HepG2 (cell line): ENCODE measurements around the gene ALG5. TPM values are rescaled to one million over a fixed set of nuclear protein-coding genes. Genes with fewer than 3 reads are reported as not detected.

ENCODE experiments used
- CCAR2 ChIP-seq: fragments of 200-400 bp; formaldehyde crosslinking; optimal IDR thresholded peaks from 2 replicates; pipeline ENCODE3; 2018; ENCODE audit warnings: low read depth, mild to moderate bottlenecking, low read length, moderate library complexity
- DPF2 ChIP-seq: sonication (generic); formaldehyde crosslinking; IDR thresholded peaks from 2 replicates; pipeline ENCODE4 v1.4.0; 2020; ENCODE audit warnings: mild to moderate bottlenecking, low read depth, missing genetic modification reagents, borderline replicate concordance
- GMEB1 ChIP-seq: sonication (generic); formaldehyde crosslinking; IDR thresholded peaks from 2 replicates; pipeline ENCODE4 v1.5.1; 2020; ENCODE audit warnings: missing genetic modification reagents, mild to moderate bottlenecking, borderline replicate concordance
- HMGXB4 ChIP-seq, 2 experiments: sonication (generic) in 1 of 2; formaldehyde crosslinking in 1 of 2; IDR thresholded peaks; 2 replicates each; pipeline versions ENCODE4 v1.4.0 to v1.6.1; 2018 to 2020; ENCODE audit warnings: missing genetic modification reagents in 2 of 2, borderline replicate concordance in 1 of 2, low read depth in 1 of 2, mild to moderate bottlenecking in 1 of 2, missing biosample characterization in 1 of 2
- HNRNPK ChIP-seq: fragments of 200-400 bp; formaldehyde crosslinking; IDR thresholded peaks from 2 replicates; pipeline ENCODE4 v1.6.1; 2018; ENCODE audit warnings: low read length, low read depth, moderate library complexity, mild to moderate bottlenecking; ENCODE audit not compliant: poor library complexity, severe bottlenecking
- PHF21A ChIP-seq: sonication (generic); formaldehyde crosslinking; IDR thresholded peaks from 2 replicates; pipeline ENCODE4 v1.5.0; 2020; ENCODE audit warnings: mild to moderate bottlenecking, missing genetic modification reagents
- POLR2AphosphoS5 ChIP-seq: IDR thresholded peaks from 2 replicates; pipeline ENCODE4 v1.6.1; 2012; ENCODE audit warnings: low read depth, low read length
- TARDBP ChIP-seq: sonication (generic); formaldehyde crosslinking; IDR thresholded peaks from 2 replicates; pipeline ENCODE4 v1.8.0; 2022; ENCODE audit warnings: mild to moderate bottlenecking, missing genetic modification reagents
- THAP9 ChIP-seq: sonication (generic); formaldehyde crosslinking; IDR thresholded peaks from 2 replicates; pipeline ENCODE4; 2020; ENCODE audit warnings: missing genetic modification reagents, mild to moderate bottlenecking, borderline replicate concordance
- USF2 ChIP-seq, 2 experiments: sonication (generic) in 1 of 2; formaldehyde crosslinking in 1 of 2; IDR thresholded peaks; 2 replicates each; pipeline versions ENCODE4 v1.5.1 to v1.6.1; 2011 to 2020; ENCODE audit warnings: borderline replicate concordance in 1 of 2, low read depth in 1 of 2, low read length in 1 of 2, mild to moderate bottlenecking in 1 of 2, missing genetic modification reagents in 1 of 2, moderate library complexity in 1 of 2
- XRCC5 ChIP-seq: fragments of 200-400 bp; formaldehyde crosslinking; optimal IDR thresholded peaks from 2 replicates; pipeline ENCODE3; 2017; ENCODE audit warnings: mild to moderate bottlenecking, low read length
- ZBTB14 ChIP-seq: sonication (generic); formaldehyde crosslinking; IDR thresholded peaks from 2 replicates; pipeline ENCODE4 v1.4.0; 2020; ENCODE audit warnings: missing genetic modification reagents
- ZBTB43 ChIP-seq: sonication (generic); formaldehyde crosslinking; conservative IDR thresholded peaks from 2 replicates; pipeline ENCODE4 v1.4.0; 2020; ENCODE audit warnings: missing genetic modification reagents
- ZBTB7B ChIP-seq: sonication (generic); formaldehyde crosslinking; IDR thresholded peaks from 2 replicates; pipeline ENCODE4 v1.4.0; 2020; ENCODE audit warnings: missing genetic modification reagents
- ZNF510 ChIP-seq: sonication (generic); formaldehyde crosslinking; IDR thresholded peaks from 2 replicates; pipeline ENCODE4 v1.4.0; 2020; ENCODE audit warnings: low read depth, mild to moderate bottlenecking, missing genetic modification reagents
- polyA plus RNA-seq, 8 experiments: library from polyadenylated mRNA; depleted of rRNA in 3 of 8; stranded (reverse) in 7 of 8; unstranded in 1 of 8; fragments of >200 nt; fragmentation: Illumina TruSeq in 4 of 8; extraction: Trizol in 4 of 8; gene quantifications; 2 replicates each; pipeline versions ENCODE4 v1.2.1 to v1.2.3, GENCODE V29; 2011 to 2016; ENCODE audit warnings: low read depth in 4 of 8, missing spikeins in 1 of 8, mixed read lengths in 1 of 8; ENCODE audit not compliant: insufficient read depth in 1 of 8
- total RNA-seq, 5 experiments: library from RNA; depleted of rRNA; stranded (reverse); fragments of >200 nt; fragmentation: Illumina TruSeq; extraction: Trizol; gene quantifications; 2 replicates each; pipeline ENCODE4 v1.2.3, GENCODE V29; 2016; ENCODE audit warnings: low read depth in 1 of 5

The ALG5 gene
- total and polyA plus RNA-seq, 2 of the 13 experiments (the other 11 are each of a cell fraction or from before 2014, with no cell fraction given), result 27.8 to 51.1 TPM

GRCh38 chr13:36919171-36919832 lies 79.8 kb downstream of the ALG5 start (continued):
- no peak for TF ChIP-seq THAP9 (CRISPR knock-in tag)
- TF ChIP-seq XRCC5, result peak; percentile 37
- TF ChIP-seq GMEB1 (CRISPR knock-in tag), result no peak
- TF ChIP-seq ZNF510, result 0 out of 2 replicates have a peak, but pooled peaks have one; percentile 30
- no peak for TF ChIP-seq ZBTB14 (CRISPR knock-in tag)
- TF ChIP-seq HNRNPK, result peak; percentile 74
- TF ChIP-seq PHF21A (CRISPR knock-in tag), result no peak
- no peak for TF ChIP-seq USF2 (IDR thresholded peaks at IDR 0.05; ENCODE audit: low read depth, low read length)
- no peak for TF ChIP-seq USF2 (CRISPR knock-in tag; IDR thresholded peaks at IDR 0.05; ENCODE audit: borderline replicate concordance)
- TF ChIP-seq ZBTB43 (CRISPR knock-in tag), result 0 out of 2 replicates have a peak, but pooled peaks have one; percentile 18
- no peak for TF ChIP-seq TARDBP (CRISPR knock-in tag)
- TF ChIP-seq CCAR2, result no peak
- TF ChIP-seq DPF2 (CRISPR knock-in tag), result no peak
- TF ChIP-seq ZBTB7B (CRISPR knock-in tag), result peak; percentile 58; the same call in 1 of the 2 replicates
- 0 out of 4 replicates have a peak, but pooled peaks of 1 of the 2 experiments have one; percentile 34 for TF ChIP-seq HMGXB4 (CRISPR knock-in tag; IDR thresholded peaks at IDR 0.05; ENCODE audit: borderline replicate concordance in 1 of 2, low read depth in 1 of 2)
- no peak for TF ChIP-seq POLR2AphosphoS5
